ENCODE measurements around the gene TTBK2. TPM values are rescaled to one million over a fixed set of nuclear protein-coding genes. Genes with fewer than 3 reads are reported as not detected.
A peak's percentile ranks its signal among the peaks of the same experiment; 100 is the strongest.

Gene TTBK2
- total RNA-seq, 2 experiments from 2014 or later = 17.5 to 20.1 TPM

DNA sequence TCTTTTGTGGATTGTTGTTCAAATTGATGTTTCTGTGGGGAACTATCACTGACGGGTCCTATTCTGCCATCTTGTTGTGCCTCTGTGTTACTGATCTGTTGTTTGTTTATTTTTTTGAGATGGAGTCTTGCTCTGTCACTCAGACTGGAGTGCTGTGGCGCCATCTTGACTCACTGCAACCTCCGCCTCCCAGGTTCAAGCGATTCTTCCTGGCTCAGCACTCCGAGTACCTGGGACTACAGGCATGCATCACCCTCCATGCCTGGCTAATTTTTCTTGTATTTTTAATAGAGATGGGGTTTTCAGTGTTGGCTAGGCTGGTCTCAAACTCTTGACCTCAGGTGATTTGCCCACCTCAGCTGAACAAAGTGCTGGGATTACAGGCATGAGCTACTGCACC lies 215.2 kb downstream of the TTBK2 start:
- Mint-ChIP-seq H3K9me3 (no peaks in the 10 kb centered on the region), H3K4me1 (ENCODE audit: low read depth) (no peaks in the 10 kb centered on the region), H3K27me3 (no peaks in the 10 kb centered on the region), H3K4me3 (no peak overlapping the region), H3K27ac (no peak overlapping the region), H3K36me3 (ENCODE audit: low read depth) (no peaks in the 10 kb centered on the region)
- Histone ChIP-seq H3K27ac (ENCODE audit: low read depth in 1 of 2, low read length in 2 of 2) (no peak overlapping the region), H3K36me3 (ENCODE audit: insufficient read depth, low read length) (no peaks in the 10 kb centered on the region), H3K9me3 (ENCODE audit: control insufficient read depth in 1 of 2, insufficient read depth in 1 of 2, low read length in 2 of 2) (no peaks in the 10 kb centered on the region), H3K4me1 (ENCODE audit: insufficient read depth, low read length) (no peaks in the 10 kb centered on the region), H3K27me3 (ENCODE audit: control insufficient read depth in 1 of 2, insufficient read depth in 2 of 2, low read length in 2 of 2) (no peaks in the 10 kb centered on the region), H3K4me3 (ENCODE audit: low read length) (no peak overlapping the region)
- intact Hi-C loops (cut with DNase I, micrococcal nuclease) = loop anchor here in 1 of 2 experiments (2.0 kb wide), 1 partner anchor 579 kb away; no protein-coding TSS in a partner anchor
- no peak for DNase-seq
- POLR2A ChIA-PET = interaction anchor here (0.8 kb wide), 1 partner anchor 212 kb away, joined by 3 read pairs; no protein-coding TSS in a partner anchor
- no peak for TF ChIP-seq CTCF (IDR thresholded peaks at IDR 0.05)
- ATAC-seq (ENCODE audit: poor library complexity) = no peak
- CTCF ChIA-PET = interaction anchor here (2.3 to 3.1 kb wide), 2 partner anchors 18 to 221 kb away, joined by 6 to 18 read pairs; no protein-coding TSS in a partner anchor

GRCh38 chr15:42704492-42704926 lies 216.1 kb downstream of the TTBK2 start:
- no peak overlapping the region for H3K27ac Mint-ChIP-seq
- no peaks in the 10 kb centered on the region for H3K27me3 ChIP-seq (ENCODE audit: control insufficient read depth in 1 of 2, insufficient read depth in 2 of 2, low read length in 2 of 2)
- CTCF ChIA-PET = interaction anchor here (0.6 to 3.1 kb wide), 3 partner anchors 19 to 222 kb away, joined by 3 to 18 read pairs (median 6); no protein-coding TSS in a partner anchor
- H3K36me3 ChIP-seq (ENCODE audit: insufficient read depth, low read length) = no peaks in the 10 kb centered on the region
- ATAC-seq (ENCODE audit: poor library complexity) = peak; percentile 89
- H3K4me3 Mint-ChIP-seq = no peak overlapping the region
- no peaks in the 10 kb centered on the region for H3K36me3 Mint-ChIP-seq (ENCODE audit: low read depth)
- no peaks in the 10 kb centered on the region for H3K9me3 Mint-ChIP-seq
- POLR2A ChIA-PET = interaction anchor here (0.8 kb wide), 1 partner anchor 213 kb away, joined by 3 read pairs; no protein-coding TSS in a partner anchor
- H3K27ac ChIP-seq (ENCODE audit: low read depth in 1 of 2, low read length in 2 of 2) = no peak overlapping the region
- H3K4me1 ChIP-seq (ENCODE audit: insufficient read depth, low read length) = no peaks in the 10 kb centered on the region
- no peaks in the 10 kb centered on the region for H3K4me1 Mint-ChIP-seq (ENCODE audit: low read depth)
- no peaks in the 10 kb centered on the region for H3K27me3 Mint-ChIP-seq
- TF ChIP-seq CTCF (IDR thresholded peaks at IDR 0.05) = peak; percentile 80
- peak; percentile 33 to 81 (median 48) for DNase-seq
- intact Hi-C loops (cut with DNase I, micrococcal nuclease) = loop anchor here (1.0 to 2.0 kb wide), 4 partner anchors 222 to 581 kb away; no protein-coding TSS in a partner anchor
- no peak overlapping the region for H3K4me3 ChIP-seq (ENCODE audit: low read length)
- H3K9me3 ChIP-seq (ENCODE audit: control insufficient read depth in 1 of 2, insufficient read depth in 1 of 2, low read length in 2 of 2) = no peaks in the 10 kb centered on the region

DNA sequence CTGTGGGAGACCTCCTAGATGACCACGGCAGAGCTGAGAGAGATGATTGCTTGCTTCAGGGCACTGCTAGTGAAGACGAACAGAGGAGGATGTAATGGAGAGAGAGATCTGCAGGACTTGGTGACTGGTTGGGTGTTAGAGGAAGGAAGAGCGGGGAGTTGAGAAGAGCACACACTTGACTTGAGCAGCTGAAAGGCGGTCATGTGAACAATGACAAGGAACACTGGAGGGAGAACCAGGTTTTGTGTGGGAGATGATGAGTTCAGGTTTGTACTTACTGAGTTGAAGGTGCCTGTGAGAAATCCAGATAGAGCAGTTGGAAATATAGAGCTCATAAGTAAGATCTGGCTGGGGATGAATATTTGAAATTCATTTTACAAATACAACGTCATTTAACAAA lies 224.0 kb downstream of the TTBK2 start:
- Mint-ChIP-seq H3K9me3 (no peaks in the 10 kb centered on the region), H3K27ac (no peak overlapping the region), H3K4me3 (no peak overlapping the region), H3K4me1 (ENCODE audit: low read depth) (no peaks in the 10 kb centered on the region), H3K36me3 (ENCODE audit: low read depth) (no peaks in the 10 kb centered on the region), H3K27me3 (no peaks in the 10 kb centered on the region)
- no peaks in the 10 kb centered on the region for H3K9me3 ChIP-seq (ENCODE audit: control insufficient read depth in 1 of 2, insufficient read depth in 1 of 2, low read length in 2 of 2)
- POLR2A ChIA-PET = no interaction called here
- DNase-seq = no peak
- TF ChIP-seq CTCF (IDR thresholded peaks at IDR 0.05) = no peak
- H3K4me1 ChIP-seq (ENCODE audit: insufficient read depth, low read length) = no peaks in the 10 kb centered on the region
- no peak overlapping the region for H3K4me3 ChIP-seq (ENCODE audit: low read length)
- no peaks in the 10 kb centered on the region for H3K27me3 ChIP-seq (ENCODE audit: control insufficient read depth in 1 of 2, insufficient read depth in 2 of 2, low read length in 2 of 2)
- CTCF ChIA-PET = interaction anchor here (1.0 kb wide), 1 partner anchor 13 kb away, joined by 3 read pairs; no protein-coding TSS in a partner anchor
- no peaks in the 10 kb centered on the region for H3K36me3 ChIP-seq (ENCODE audit: insufficient read depth, low read length)
- intact Hi-C loops (cut with DNase I, micrococcal nuclease) = no loop called here
- ATAC-seq (ENCODE audit: poor library complexity) = no peak
- no peak overlapping the region for H3K27ac ChIP-seq (ENCODE audit: low read depth in 1 of 2, low read length in 2 of 2)

Data from CD4-positive, alpha-beta T cell (primary cell).